ENCODE results near the gene HECTD2.

DNA sequence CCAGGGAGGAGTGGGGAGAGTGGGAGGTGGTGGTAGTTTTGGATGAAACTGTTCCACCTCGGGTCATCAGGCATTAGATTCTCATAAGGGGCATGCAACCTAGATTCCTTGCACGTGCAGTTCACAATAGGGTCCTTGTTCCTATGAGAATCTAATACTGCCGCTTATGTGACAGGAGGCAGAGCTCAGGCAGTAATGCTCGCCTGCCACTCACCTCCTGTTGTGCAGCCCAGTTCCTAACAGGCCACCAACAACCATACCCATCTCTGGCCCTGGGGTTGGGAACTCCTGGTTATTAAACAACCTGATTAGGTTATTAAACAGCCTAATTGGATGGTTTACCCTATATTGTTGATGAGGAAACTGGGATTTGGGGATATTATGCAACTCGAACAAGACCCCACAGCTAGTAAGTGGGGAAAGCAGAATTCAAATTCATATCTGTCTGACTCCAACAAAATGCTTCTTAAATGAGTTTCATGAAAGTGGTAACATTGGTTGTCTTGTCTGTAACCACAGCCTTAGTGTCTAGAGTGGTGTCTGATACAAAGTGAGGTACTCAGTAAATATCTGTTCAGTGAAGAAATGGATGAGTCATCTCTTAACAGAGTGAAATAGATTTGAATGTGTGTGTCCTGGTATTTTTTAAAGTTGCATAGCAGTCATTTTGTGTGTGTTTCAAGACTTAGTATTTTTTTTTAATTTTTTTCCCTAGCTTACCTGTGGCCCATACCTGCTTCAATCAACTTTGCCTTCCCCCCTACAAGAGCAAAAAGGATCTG is 101.6 kb downstream of the HECTD2 start:
- TF ChIP-seq EZH2 (IDR thresholded peaks at IDR 0.05; ENCODE audit: borderline replicate concordance, low read depth, low read length, poor library complexity, severe bottlenecking): no peak
- TF ChIP-seq, protein P1, sequence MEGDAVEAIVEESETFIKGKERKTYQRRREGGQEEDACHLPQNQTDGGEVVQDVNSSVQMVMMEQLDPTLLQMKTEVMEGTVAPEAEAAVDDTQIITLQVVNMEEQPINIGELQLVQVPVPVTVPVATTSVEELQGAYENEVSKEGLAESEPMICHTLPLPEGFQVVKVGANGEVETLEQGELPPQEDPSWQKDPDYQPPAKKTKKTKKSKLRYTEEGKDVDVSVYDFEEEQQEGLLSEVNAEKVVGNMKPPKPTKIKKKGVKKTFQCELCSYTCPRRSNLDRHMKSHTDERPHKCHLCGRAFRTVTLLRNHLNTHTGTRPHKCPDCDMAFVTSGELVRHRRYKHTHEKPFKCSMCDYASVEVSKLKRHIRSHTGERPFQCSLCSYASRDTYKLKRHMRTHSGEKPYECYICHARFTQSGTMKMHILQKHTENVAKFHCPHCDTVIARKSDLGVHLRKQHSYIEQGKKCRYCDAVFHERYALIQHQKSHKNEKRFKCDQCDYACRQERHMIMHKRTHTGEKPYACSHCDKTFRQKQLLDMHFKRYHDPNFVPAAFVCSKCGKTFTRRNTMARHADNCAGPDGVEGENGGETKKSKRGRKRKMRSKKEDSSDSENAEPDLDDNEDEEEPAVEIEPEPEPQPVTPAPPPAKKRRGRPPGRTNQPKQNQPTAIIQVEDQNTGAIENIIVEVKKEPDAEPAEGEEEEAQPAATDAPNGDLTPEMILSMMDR (conservative IDR thresholded peaks at IDR 0.05; ENCODE audit: low read depth, low read length): no peak

All from A673 (cell line).